ENCODE data around the gene DUSP16. TPM values are rescaled to one million over a fixed set of nuclear protein-coding genes. Genes with fewer than 3 reads are reported as not detected.
"Not testable (repeated sequence)": the region's sequence is repeated elsewhere in the genome, so short reads cannot be mapped to it uniquely, and the experiment has no call there.

DUSP16 gene
- total RNA-seq, 1 experiment from 2014 or later = 11.0 TPM

DNA sequence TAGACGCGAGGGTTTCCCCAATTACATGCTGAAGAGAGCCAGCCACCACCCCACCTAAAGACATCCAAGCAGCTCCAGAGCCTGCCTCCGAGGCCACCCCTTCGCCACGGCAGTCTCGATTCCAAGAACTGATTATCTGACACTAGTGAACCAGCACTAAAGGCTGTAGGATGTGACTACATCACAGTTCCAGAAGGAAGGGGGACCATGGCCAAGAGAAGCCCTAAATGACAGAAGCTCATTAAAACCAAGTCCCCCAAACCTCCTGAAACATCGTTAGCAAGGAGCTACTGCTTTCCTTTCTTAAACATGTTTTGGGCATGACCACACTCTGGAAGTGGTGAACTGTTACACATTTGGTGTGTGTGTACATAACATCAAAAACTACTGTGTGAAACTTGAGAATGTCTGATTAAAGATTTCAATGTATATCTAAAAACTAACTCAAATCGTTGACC is 88.2 kb downstream of the DUSP16 start:
- no peak for DNase-seq (ENCODE audit: extremely low read depth, low read depth)

DNA sequence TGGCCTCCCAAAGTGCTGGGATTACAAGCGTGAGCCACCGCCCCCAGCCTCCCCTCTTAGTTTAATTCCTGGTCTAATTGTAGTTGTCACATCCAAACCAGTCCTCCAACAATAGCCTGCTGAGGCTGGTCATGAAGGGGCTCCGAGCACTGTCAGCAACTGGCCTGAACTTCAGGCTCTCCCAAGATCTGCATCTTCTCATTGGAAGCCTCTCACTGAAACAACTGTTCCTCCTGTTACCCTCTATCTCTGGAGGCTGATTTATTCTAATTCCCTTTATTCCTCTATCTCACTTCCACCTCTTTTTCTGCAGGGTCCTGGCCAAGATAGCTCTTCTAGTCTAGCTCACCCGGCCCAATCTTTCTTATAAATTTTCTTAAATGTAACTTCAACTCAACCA is 89.4 kb downstream of the DUSP16 start:
- no peak for DNase-seq (ENCODE audit: extremely low read depth, low read depth)

DNA sequence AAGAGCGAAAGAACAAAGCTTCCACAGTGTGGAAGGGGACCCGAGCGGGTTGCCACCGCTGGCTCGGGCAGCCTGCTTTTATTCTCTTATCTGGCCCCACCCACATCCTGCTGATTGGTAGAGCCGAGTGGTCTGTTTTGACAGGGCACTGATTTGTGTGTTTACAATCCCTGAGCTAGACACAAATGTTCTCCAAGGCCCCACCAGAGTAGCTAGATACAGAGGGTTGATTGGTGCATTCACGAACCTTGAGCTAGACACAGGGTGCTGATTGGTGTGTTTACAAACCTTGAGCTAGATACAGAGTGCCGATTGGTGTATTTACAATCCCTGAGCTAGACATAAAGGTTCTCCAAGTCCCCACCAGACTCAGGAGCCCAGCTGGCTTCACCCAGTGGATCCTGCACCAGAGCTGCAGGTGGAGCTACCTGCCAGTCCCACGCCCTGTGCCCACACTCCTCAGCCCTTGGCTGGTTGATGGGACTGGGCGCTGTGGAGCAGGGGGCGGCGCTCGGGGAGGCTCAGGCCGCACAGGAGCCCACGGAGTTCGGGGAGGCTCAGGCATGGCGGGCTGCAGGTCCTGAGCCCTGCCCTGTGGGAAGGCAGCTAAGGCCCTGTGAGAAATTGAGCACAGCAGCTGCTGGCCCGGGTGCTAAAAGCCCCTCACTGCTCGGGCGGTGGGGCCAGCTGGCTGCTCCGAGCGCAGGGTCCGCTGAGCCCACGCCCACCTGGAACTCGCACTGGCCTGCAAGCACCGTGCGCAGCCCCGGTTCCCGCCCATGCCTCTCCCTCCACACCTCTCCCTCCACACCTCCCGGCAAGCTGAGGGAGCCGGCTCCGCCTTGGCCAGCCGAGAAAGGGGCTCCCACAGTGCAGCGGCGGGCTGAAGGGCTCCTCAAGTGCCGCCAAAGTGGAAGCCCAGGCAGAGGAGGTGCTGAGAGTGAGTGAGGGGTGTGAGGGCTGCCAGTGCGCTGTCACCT is 90.4 kb downstream of the DUSP16 start:
- DNase-seq (ENCODE audit: extremely low read depth, low read depth) = not testable (repeated sequence)

DNA sequence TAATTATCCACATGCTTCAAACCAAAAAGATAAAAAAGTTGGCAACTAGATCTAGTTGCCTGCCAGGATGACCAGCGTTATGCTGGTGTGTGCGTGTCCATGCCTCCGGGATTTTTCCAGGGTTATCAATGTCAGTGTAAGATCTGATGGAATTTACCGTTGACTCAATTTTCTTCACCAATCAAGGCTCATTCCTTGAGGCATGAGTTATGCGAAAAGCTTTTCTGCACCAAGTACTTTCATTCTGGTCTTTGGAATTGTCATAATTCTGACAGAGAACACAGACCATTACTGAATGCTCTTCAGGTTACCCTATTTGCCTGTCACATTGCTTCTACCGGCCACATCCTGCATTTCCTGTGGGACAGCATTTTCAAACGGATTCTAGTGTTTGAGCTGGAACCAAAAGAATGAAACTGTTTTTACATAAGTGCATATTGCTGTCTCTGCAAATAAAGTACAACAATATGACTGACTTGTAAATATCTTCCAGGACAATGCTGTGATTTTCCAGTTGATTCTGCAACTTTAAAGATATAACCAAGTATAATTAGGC is 91.8 kb downstream of the DUSP16 start:
- no peak for DNase-seq (ENCODE audit: extremely low read depth, low read depth)

DNA sequence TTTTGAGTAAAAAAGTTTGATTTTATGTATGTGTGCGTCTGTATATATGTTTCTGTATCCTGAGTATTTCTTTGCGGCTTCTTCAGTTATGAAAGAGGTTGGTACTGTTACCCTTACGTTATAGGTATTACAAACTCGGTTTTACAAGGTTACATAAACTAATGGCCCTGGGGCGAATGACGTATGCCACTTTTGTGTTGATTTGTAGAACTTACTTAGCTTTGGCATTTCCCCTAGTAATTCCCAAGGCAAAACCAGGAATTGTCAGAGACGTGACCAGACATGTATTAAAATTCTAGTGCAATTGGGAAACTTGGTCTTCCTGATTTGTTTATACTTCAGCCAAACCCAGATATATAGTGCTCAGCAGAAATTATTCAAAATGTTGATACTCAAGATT is 93.3 kb downstream of the DUSP16 start:
- DNase-seq (ENCODE audit: extremely low read depth, low read depth) = no peak

DNA sequence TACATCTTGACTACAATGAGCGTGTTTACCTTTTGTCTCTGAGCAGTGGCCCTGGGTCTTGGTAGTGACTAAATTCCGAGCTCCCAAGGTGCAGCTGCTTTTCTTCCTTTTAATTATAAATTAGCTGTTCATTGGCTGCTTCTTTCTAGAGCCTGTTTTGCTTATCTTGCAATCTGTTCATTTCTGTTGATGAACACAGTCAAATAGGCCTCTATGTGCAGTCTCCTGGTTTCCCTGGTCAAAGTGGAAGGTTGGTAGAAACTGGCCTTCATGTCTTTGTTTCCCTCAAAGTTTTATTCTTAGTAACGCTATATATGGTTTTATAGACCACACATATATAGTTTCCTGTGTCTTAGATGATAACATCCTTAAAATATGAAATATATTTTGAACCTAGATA is 94.1 kb downstream of the DUSP16 start:
- no peak for DNase-seq (ENCODE audit: extremely low read depth, low read depth)

DNA sequence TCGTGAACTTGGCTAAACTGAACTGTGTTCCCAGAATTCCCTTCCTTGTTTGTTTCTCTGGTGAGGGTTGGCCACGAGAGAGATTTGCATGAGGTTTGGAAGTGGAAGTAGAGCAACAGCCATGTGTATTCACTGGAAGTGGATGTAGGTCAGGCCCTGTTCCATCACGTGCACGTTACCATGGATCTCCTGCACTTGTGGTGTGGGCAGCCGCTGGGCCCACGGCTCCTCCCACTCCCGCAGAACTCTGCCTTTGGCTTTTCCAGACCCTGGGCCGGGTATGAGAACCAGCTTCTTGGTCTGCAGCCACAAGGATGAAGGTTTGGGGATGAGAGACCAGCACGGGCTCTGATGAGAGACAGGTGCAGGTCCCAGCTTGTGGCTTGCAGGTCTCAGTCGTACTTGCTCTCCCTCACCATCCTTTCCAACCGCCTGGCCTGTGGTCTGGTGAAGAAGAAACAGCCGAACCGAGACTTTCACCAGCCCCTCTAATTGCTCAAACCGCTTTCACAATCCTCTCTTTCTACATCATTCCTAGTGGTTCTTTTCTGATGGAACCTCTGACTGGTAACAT is 94.9 kb downstream of the DUSP16 start:
- no peak for DNase-seq (ENCODE audit: extremely low read depth, low read depth)

DNA sequence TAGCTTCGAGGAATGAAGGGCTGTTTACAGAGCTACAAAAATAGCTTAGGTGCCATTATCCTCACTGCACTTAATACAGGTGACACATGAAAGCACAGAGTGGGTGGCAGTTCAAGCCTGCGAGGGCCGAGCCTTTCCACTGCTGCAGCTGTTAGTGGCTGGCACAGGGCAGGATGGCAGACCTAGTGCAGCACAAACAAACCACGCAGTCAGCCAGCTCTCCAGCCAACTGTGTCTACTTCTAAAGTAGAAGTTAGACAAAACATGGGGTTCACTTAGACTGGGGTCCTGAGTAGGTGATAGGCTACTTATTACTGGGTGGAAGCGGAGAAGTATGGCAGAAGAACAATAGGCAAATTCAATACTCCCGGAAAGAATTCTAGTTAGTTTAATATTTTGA is 95.4 kb downstream of the DUSP16 start:
- no peak for DNase-seq (ENCODE audit: extremely low read depth, low read depth)

DNA sequence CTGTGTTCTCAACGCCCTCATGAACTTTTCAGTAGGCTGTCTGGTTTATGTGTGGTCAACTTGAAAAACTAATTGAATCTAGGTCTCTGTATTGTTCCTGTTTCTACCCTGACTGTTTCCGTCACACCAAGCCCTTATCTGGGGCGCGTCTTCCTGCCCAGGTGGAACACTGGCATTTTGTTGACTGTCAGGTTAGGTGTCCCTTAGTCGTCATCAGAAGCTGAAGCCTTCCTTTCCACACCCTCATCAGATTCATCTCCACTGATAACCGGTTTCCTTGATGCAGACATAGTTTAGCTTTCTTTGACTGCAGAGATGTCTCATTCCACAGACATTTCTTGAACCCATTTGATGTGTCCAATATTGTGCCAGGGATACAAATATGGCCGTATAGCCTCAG is 96.5 kb downstream of the DUSP16 start:
- no peak for DNase-seq (ENCODE audit: extremely low read depth, low read depth)

DNA sequence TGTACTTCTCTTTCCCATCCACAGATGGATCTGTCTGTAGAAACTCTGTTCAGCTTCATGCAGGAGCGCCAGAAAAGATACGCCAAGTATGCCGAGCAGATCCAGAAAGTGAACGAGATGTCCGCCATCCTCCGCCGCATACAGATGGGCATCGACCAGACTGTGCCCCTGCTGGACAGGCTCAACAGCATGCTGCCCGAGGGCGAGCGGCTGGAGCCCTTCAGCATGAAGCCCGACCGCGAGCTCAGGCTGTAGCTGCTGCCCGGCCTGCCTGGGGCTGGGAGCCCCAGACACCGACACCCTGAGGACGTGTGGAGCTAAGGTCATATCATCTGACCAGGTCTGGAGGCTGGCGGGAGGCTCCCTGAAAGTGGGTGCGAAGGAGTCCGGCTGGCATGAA is 97.1 kb downstream of the DUSP16 start:
- no peak for DNase-seq (ENCODE audit: extremely low read depth, low read depth)

DNA sequence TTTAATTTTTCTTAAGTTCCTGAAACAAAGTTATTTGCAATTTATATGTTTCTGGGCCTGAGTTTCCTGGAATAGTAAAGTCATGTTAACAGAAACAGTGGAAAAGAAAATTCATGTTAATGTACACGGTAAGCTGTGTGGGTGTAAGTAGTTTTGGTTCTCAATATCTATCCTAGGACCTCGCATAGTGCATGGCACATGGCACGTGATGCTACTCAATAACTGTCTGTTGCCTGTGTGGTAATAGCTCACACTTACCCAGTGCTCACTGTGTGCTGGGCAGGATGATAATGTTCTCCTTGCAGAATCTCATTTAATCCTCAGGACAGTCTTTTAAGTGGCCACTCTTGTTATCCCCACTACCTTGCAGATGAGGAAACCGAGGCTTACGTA is 100.7 kb downstream of the DUSP16 start:
- no peak for DNase-seq (ENCODE audit: extremely low read depth, low read depth)

DNA sequence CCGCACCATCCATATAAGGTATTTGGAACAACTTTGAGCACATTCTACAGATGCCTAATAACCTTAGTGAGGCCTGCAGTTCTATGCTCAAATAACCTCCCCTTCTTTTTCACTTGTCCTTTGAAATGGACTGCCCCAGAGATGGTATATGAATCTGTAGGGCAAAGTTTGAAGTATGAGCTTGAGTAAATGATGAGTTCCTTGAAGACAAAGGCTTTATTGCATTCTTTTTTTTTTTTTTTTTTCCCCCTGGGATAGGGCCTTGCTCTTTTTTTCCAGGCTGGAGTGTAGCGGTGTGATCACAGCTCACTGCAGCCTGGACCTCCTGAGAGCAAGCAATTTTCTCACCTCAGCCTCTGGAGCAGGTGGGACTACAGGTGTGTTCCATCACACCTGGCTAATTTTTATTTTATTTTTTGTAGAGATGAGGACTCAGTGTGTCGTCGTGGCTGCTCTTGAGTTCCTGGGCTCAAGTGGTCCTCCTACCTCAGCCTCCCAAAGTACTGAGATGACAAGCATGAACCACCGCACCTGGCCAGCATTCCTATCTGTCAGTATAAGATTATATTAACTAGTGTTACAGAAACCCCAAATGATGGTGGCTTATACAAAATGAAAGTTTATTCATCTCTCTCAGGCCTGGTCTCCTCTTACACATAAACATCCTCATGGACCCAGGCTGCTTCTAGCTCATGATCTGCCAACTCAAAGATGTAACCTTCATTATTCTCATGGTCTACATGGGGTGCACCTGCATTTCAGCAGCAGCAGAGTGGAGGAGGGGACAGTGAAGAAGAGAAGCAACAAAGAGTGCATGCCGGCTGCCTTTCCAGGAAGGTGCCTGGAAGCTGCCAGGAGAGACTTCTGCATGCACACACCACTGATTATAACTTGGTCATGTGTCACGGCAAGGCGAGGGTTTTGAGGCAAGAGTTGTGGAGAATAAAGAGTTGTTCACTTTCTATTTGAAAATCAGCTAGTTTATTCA is 101.4 kb downstream of the DUSP16 start:
- no peak for DNase-seq (ENCODE audit: extremely low read depth, low read depth)

DNA sequence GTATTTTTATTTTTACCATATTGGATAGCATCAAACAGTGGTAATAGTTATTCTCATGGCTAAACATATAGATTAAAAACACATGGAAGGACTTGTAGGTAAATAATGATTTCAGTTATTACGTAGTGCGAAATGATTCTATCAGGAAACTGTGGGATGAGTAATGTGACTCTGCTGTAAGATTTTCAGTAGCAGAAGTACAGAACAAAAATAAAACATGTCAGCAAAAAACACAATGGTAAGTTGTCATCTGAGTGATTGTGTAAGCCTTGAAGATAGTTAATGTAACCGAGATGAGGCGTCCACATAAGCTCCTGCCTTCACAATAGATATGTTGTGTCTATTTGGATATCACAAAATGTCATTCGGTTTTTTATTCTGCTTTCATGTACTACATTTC is 106.0 kb downstream of the DUSP16 start:
- DNase-seq (ENCODE audit: extremely low read depth, low read depth) = no peak

DNA sequence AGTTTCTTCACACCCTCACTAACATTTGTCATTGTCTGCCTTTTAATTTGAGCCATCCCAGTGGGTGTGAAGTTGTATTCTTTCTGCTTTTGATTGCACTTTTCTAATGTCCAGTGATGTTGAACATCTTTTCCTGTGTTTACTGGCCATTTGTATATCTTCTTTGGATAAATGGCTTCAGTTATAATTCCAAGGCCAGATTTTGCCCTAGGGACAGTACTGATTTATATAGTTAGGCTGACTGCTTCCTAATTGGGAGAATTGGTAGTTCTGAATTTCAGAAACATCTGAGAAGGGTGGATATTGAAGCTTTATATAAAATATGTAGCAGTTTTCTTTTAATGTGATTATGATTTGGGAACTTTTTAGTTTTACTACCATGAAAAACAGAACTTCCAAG is 108.3 kb downstream of the DUSP16 start:
- DNase-seq (ENCODE audit: extremely low read depth, low read depth) = no peak

DNA sequence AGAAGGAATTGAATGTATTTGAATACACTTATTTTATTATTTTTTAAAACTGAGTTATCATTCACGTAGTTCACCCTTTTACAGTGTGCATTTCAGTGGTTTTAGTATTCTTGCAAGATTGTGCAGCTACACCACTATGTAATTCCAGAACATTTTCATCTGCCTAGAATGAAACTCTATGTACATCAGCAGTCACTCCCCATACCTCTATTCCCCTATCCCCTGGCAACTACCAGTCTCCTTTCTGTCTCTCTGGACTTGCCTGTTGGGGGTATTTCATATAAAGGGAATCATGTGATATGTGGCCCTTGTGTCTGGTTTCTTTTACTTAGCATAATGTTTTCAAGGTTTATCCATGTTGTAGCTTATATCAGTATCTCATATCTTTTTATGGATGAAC is 109.0 kb downstream of the DUSP16 start:
- no peak for DNase-seq (ENCODE audit: extremely low read depth, low read depth)

DNA sequence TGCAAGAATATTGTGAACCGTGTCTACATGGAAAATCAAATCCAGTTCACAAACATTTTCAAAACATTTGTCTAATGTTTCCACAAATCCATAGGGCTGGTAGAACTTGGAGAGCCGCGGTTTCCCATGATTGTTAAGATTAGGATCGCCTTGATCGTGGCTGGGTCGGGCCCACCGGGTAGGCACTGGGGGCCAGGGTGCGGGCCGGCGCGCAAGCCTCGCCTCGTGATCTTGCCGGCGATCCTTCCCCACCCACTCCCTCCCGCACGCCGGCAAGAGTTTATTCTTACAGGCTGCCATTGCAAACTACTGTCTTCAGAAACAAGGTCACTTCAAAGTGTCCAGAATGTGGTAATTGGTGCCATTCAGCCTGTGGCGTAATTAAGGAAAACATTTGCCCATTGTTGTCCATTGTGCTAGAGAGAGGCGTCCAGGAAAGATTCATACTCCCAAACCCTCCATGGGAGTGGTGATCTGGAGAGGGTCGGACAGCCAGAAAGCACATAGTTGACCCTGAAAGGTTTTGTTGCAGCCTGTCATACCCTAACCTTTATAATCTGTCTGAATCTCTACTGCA is 110.2 kb downstream of the DUSP16 start:
- DNase-seq (ENCODE audit: extremely low read depth, low read depth) = no peak

DNA sequence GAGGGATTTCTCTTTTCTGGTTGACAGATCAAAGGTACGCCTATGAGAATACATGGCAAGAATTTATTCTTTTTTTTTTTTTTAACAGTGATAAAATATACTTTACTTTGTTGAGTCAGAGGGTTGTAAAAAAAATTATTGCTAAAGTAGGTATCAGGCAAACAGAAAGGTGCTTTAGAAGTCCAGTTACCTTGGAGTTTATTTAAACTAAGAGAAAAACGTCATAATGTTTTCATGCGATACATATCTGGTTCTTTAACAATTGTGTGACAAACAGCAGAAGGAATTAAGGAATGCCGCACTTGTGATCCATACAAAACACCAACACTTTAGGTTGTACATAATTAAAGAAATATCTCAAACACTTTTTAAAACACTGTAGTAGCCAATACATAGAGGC is 111.6 kb downstream of the DUSP16 start:
- DNase-seq (ENCODE audit: extremely low read depth, low read depth) = no peak

DNA sequence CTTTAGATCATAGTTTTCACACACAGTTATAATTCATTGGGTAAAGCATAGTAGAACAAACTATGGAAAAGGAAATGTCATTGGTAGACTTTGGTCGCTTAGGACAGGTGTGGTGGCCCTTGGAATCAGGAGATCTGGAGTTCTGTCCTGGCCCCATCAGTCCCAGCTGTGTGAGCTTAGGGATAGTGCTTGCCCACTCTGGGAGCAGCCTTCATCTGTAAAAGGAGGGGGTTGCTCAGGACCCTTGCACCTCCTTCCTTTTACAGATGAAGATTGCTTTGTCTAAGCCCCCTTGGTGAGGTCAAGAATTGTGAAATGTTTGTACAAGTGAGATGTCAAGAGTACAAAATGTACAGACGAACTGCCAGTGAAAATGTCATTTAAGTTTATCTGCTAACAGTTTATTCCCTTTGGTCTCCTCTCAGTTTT is 112.6 kb downstream of the DUSP16 start:
- no peak for DNase-seq (ENCODE audit: extremely low read depth, low read depth)

DNA sequence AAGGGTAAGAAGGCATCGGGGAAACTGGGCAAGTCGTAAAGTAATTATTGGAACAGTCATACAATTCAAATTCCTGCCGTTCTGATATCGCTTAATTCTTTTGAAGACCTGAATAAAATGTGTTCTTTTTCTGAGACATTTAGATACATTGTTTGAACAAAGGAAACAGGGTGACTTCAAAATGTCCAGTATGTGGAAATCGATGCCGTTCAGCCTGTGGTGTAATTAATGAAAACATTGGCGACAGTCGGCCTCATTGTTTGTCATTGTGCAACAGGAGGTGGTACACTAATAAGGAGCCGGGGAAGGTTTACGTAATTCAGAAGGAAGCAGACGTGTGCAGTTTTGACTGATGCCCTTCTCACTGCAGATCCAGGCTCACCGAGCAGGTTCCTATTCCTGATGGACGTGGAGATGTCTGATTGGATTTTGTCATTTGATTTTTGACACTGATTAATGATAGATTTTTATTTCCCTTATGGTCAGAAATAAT is 113.1 kb downstream of the DUSP16 start:
- peak; percentile 45 for DNase-seq (ENCODE audit: extremely low read depth, low read depth)

DNA sequence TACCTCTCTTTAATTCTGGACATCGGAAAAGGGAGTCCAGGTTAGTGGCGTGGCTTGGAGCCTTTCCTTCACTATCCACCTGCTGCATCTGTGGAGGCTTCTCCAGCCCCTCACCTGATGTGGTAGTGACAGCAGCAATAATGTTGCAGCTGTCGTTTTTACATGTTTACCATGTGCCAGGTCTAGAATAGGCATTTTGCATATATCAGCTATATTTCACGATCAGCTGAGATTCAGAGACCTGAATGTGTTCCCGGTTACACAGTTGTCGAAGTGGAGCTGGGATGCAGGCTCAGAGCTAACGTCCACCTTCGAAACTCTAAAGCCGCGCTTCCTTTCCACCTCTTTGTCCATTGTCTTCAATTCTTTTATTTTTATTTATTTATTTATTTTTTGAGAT is 114.8 kb downstream of the DUSP16 start:
- DNase-seq (ENCODE audit: extremely low read depth, low read depth) = no peak
